HEK293 (cell line): ENCODE measurements around the gene ESM1.

ENCODE experiments used
- CTCF ChIA-PET: fragments of 350-600 bp; formaldehyde crosslinking; extraction: SDS; loops from one replicate; lab custom pipeline; 2021; ENCODE audit warnings: antibody characterized with exemption; lab: Yijun Ruan, JAX
- POLR2A ChIA-PET: fragments of 300-600 bp; formaldehyde crosslinking; extraction: SDS; loops from one replicate; lab custom pipeline; 2020; ENCODE audit warnings: antibody characterized with exemption, inconsistent platforms; lab: Yijun Ruan, JAX
- H3K27ac ChIP-seq: fragments of 200-500 bp; sonication (Bioruptor generic); 2 replicates; pipeline ENCODE4 v1.5.1; 2014; ENCODE audit warnings: low read depth, low read length, control low read depth, inconsistent platforms; ENCODE audit errors: extremely low read depth
- H3K36me3 ChIP-seq, 2 experiments: fragments of 200-500 bp in 1 of 2; sonication (Bioruptor generic) in 1 of 2; 1 replicate in 1 of 2; 2 replicates in 1 of 2; pipeline ENCODE4 v1.5.1; 2014 to 2017; ENCODE audit warnings: inconsistent platforms in 2 of 2, low read length in 2 of 2; ENCODE audit not compliant: control insufficient read depth in 2 of 2, insufficient read depth in 1 of 2
- H3K4me1 ChIP-seq: fragments of 200-500 bp; sonication (Bioruptor generic); 2 replicates; pipeline ENCODE4 v1.5.1; 2014; ENCODE audit warnings: mild to moderate bottlenecking, low read length, inconsistent platforms; ENCODE audit not compliant: control insufficient read depth, insufficient read depth
- H3K4me3 ChIP-seq: 2 replicates; pipeline ENCODE4 v1.5.1; 2011; ENCODE audit warnings: low read depth, mild to moderate bottlenecking, control low read depth, low read length, moderate library complexity
- H3K9me3 ChIP-seq: fragments of 200-500 bp; sonication (Bioruptor generic); 2 replicates; pipeline ENCODE4 v1.5.1; 2014; ENCODE audit warnings: low read depth, low read length, inconsistent platforms; ENCODE audit not compliant: control insufficient read depth, insufficient read depth
- KLF8 ChIP-seq: fragments of 450-650 bp; formaldehyde crosslinking; IDR thresholded peaks from 2 replicates; pipeline ENCODE4 v1.5.1; 2016; ENCODE audit warnings: missing biosample characterization, missing genetic modification characterization
- MZF1 ChIP-seq: fragments of 450-650 bp; formaldehyde crosslinking; IDR thresholded peaks from 2 replicates; pipeline ENCODE4 v1.5.1; 2017; ENCODE audit warnings: missing biosample characterization, missing genetic modification characterization, borderline replicate concordance
- OSR2 ChIP-seq: fragments of 450-650 bp; formaldehyde crosslinking; IDR thresholded peaks from 2 replicates; pipeline ENCODE4 v1.5.1; 2016; ENCODE audit warnings: missing biosample characterization, missing genetic modification characterization
- PRDM6 ChIP-seq: fragments of 450-650 bp; formaldehyde crosslinking; IDR thresholded peaks from 2 replicates; pipeline ENCODE4 v1.5.1; 2017; ENCODE audit warnings: missing biosample characterization, missing genetic modification characterization
- ZBTB26 ChIP-seq: fragments of 450-650 bp; formaldehyde crosslinking; optimal IDR thresholded peaks from 2 replicates; pipeline ENCODE3; 2016; ENCODE audit warnings: missing biosample characterization, mild to moderate bottlenecking, missing genetic modification characterization
- ZBTB6 ChIP-seq: fragments of 450-650 bp; formaldehyde crosslinking; IDR thresholded peaks from 2 replicates; pipeline ENCODE4 v1.5.1; 2017; ENCODE audit warnings: missing biosample characterization, missing genetic modification characterization
- ZBTB8A ChIP-seq: fragments of 450-650 bp; formaldehyde crosslinking; IDR thresholded peaks from 2 replicates; pipeline ENCODE4 v1.5.1; 2016; ENCODE audit warnings: missing biosample characterization, missing genetic modification characterization
- ZNF155 ChIP-seq: fragments of 450-650 bp; formaldehyde crosslinking; IDR thresholded peaks from 2 replicates; pipeline ENCODE4 v1.5.1; 2016; ENCODE audit warnings: missing biosample characterization, missing genetic modification characterization
- ZNF157 ChIP-seq: fragments of 450-650 bp; formaldehyde crosslinking; IDR thresholded peaks from 2 replicates; pipeline ENCODE4 v1.5.1; 2016; ENCODE audit warnings: missing biosample characterization, missing genetic modification characterization
- ZNF169 ChIP-seq: fragments of 450-650 bp; formaldehyde crosslinking; IDR thresholded peaks from 2 replicates; pipeline ENCODE4 v1.5.1; 2016; ENCODE audit warnings: missing biosample characterization, missing genetic modification characterization
- ZNF292 ChIP-seq: fragments of 450-650 bp; formaldehyde crosslinking; IDR thresholded peaks from 2 replicates; pipeline ENCODE4 v1.5.1; 2016; ENCODE audit warnings: low read depth, missing biosample characterization, missing genetic modification characterization, borderline replicate concordance
- ZNF354C ChIP-seq: fragments of 450-650 bp; formaldehyde crosslinking; IDR thresholded peaks from 2 replicates; pipeline ENCODE4 v1.5.1; 2016; ENCODE audit warnings: missing biosample characterization, missing genetic modification characterization, low read depth, borderline replicate concordance
- ZNF37A ChIP-seq: fragments of 450-650 bp; IDR thresholded peaks from 2 replicates; pipeline ENCODE4 v1.5.1; 2018; ENCODE audit warnings: missing biosample characterization, missing genetic modification characterization
- ZNF473 ChIP-seq: fragments of 450-650 bp; formaldehyde crosslinking; IDR thresholded peaks from 2 replicates; pipeline ENCODE4 v1.5.1; 2017; ENCODE audit warnings: missing biosample characterization, missing genetic modification characterization
- ZNF513 ChIP-seq: fragments of 450-650 bp; IDR thresholded peaks from 2 replicates; pipeline ENCODE4 v1.5.1; 2018; ENCODE audit warnings: missing biosample characterization, missing genetic modification characterization
- ZNF530 ChIP-seq: fragments of 450-650 bp; formaldehyde crosslinking; IDR thresholded peaks from 2 replicates; pipeline ENCODE4 v1.5.1; 2016; ENCODE audit warnings: low read depth, missing biosample characterization, missing genetic modification characterization
- ZNF555 ChIP-seq: fragments of 450-650 bp; formaldehyde crosslinking; conservative IDR thresholded peaks from 2 replicates; pipeline ENCODE4 v1.5.1; 2017; ENCODE audit warnings: missing biosample characterization, mild to moderate bottlenecking, missing genetic modification characterization, inconsistent platforms
- ZNF600 ChIP-seq: fragments of 450-650 bp; formaldehyde crosslinking; IDR thresholded peaks from 2 replicates; pipeline ENCODE4 v1.5.1; 2016; ENCODE audit warnings: missing biosample characterization, missing genetic modification characterization
- ZNF621 ChIP-seq: fragments of 450-650 bp; formaldehyde crosslinking; IDR thresholded peaks from 2 replicates; pipeline ENCODE4 v1.5.1; 2017; ENCODE audit warnings: missing biosample characterization, missing genetic modification characterization
- ZNF645 ChIP-seq: fragments of 450-650 bp; formaldehyde crosslinking; IDR thresholded peaks from 2 replicates; pipeline ENCODE4; 2016; ENCODE audit warnings: missing biosample characterization, missing genetic modification characterization
- ZNF654 ChIP-seq: fragments of 450-650 bp; formaldehyde crosslinking; IDR thresholded peaks from 2 replicates; pipeline ENCODE4 v1.5.1; 2016; ENCODE audit warnings: low read depth, missing biosample characterization, missing genetic modification characterization
- ZNF660 ChIP-seq: fragments of 450-650 bp; IDR thresholded peaks from 2 replicates; pipeline ENCODE4 v1.5.1; 2018; ENCODE audit warnings: missing biosample characterization, mild to moderate bottlenecking, missing genetic modification characterization
- ZNF701 ChIP-seq: fragments of 450-650 bp; formaldehyde crosslinking; IDR thresholded peaks from 2 replicates; pipeline ENCODE4 v1.5.1; 2016; ENCODE audit warnings: missing biosample characterization, missing genetic modification characterization
- ZNF747 ChIP-seq: fragments of 450-650 bp; formaldehyde crosslinking; IDR thresholded peaks from 2 replicates; pipeline ENCODE4 v1.5.1; 2016; ENCODE audit warnings: missing biosample characterization, missing genetic modification characterization
- ZSCAN5A ChIP-seq: fragments of 450-650 bp; formaldehyde crosslinking; IDR thresholded peaks from 2 replicates; pipeline ENCODE4 v1.5.1; 2016; ENCODE audit warnings: missing biosample characterization, missing genetic modification characterization
- TF ChIP-seq, protein P1 (sequence below): fragments of 450-650 bp; formaldehyde crosslinking; IDR thresholded peaks from 2 replicates; pipeline ENCODE4 v1.5.1; 2016; ENCODE audit warnings: missing biosample characterization, missing genetic modification characterization, low read depth

Gene ESM1

GRCh38 chr5:54990841-54991258 is 5.5 kb upstream of the ESM1 start:
- CTCF ChIA-PET: interaction anchor here (0.6 kb wide), 1 partner anchor 723 kb away, joined by 3 read pairs; no protein-coding TSS in a partner anchor
- Histone ChIP-seq H3K36me3 (no peaks in the 10 kb centered on the region), H3K9me3 (no peaks in the 10 kb centered on the region), H3K27ac (no peak overlapping the region)
- TF ChIP-seq OSR2 (tag by site-specific recombination) (no peak), ZNF157 (tag by site-specific recombination) (no peak), ZBTB26 (no peak), ZNF747 (no peak), ZNF600 (tag by site-specific recombination) (no peak), KLF8 (tag by site-specific recombination) (no peak), ZNF701 (tag by site-specific recombination) (no peak), ZNF530 (tag by site-specific recombination) (no peak), ZNF155 (tag by site-specific recombination) (no peak), ZNF292 (tag by site-specific recombination) (no peak), ZBTB6 (tag by site-specific recombination) (no peak), ZNF354C (tag by site-specific recombination) (no peak), ZNF555 (no peak), ZNF654 (tag by site-specific recombination) (no peak), ZNF660 (tag by site-specific recombination) (no peak), MZF1 (tag by site-specific recombination) (no peak), ZBTB8A (tag by site-specific recombination) (no peak)
- TF ChIP-seq, all 188 proteins: peak for 0
- Histone ChIP-seq H3K4me3 (no peak overlapping the region), H3K4me1 (peaks cover 4% of the 10 kb centered on the region)
- POLR2A ChIA-PET: no interaction called here

GRCh38 chr5:54988817-54989216 is 3.4 kb upstream of the ESM1 start:
- Histone ChIP-seq H3K4me1 (peaks cover 13% of the 10 kb centered on the region), H3K36me3 (no peaks in the 10 kb centered on the region), H3K4me3 (no peak overlapping the region), H3K9me3 (no peaks in the 10 kb centered on the region), H3K27ac (no peak overlapping the region)
- no peak for TF ChIP-seq ZNF621
- no peak for TF ChIP-seq ZNF555
- no peak for TF ChIP-seq ZSCAN5A
- TF ChIP-seq PRDM6 (tag by site-specific recombination): no peak
- no peak for TF ChIP-seq ZNF645
- no peak for TF ChIP-seq ZNF37A (tag by site-specific recombination)
- TF ChIP-seq ZNF513 (tag by site-specific recombination): no peak
- TF ChIP-seq ZNF473 (tag by site-specific recombination): no peak
- TF ChIP-seq ZNF169: no peak
- TF ChIP-seq, protein P1, sequence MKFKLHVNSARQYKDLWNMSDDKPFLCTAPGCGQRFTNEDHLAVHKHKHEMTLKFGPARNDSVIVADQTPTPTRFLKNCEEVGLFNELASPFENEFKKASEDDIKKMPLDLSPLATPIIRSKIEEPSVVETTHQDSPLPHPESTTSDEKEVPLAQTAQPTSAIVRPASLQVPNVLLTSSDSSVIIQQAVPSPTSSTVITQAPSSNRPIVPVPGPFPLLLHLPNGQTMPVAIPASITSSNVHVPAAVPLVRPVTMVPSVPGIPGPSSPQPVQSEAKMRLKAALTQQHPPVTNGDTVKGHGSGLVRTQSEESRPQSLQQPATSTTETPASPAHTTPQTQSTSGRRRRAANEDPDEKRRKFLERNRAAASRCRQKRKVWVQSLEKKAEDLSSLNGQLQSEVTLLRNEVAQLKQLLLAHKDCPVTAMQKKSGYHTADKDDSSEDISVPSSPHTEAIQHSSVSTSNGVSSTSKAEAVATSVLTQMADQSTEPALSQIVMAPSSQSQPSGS (tag by site-specific recombination): no peak
- POLR2A ChIA-PET: no interaction called here
- CTCF ChIA-PET: interaction anchor here (2.6 kb wide), 1 partner anchor 44 kb away, joined by 9 read pairs; no protein-coding TSS in a partner anchor
